Frontal cortex (tissue), 4 donors: Measurements from ENCODE around the gene ARIH1. TPM values are rescaled to one million over a fixed set of nuclear protein-coding genes. Genes with fewer than 3 reads are reported as not detected.

Experiments used
- DNase-seq, 2 donors: peaks; one replicate each; pipeline ENCODE4 v3.0.0; 2012; ENCODE audit warnings: low spot score in 2 of 2
- FAIRE-seq: peaks from 2 replicates; lab custom pipeline; 2012; peaks lifted over from hg19 to GRCh38; lab: Jason Lieb, UNC
- total RNA-seq: library from RNA; depleted of rRNA; stranded (reverse); fragments of >200 nt; gene quantifications from one replicate; pipeline ENCODE4 v1.2.3, GENCODE V29; 2014
- donor health status: control.
- donor health status: control.
- donor health status: control.

ARIH1 gene
- total RNA-seq, 1 donor from 2014 or later = 31.4 TPM

DNA sequence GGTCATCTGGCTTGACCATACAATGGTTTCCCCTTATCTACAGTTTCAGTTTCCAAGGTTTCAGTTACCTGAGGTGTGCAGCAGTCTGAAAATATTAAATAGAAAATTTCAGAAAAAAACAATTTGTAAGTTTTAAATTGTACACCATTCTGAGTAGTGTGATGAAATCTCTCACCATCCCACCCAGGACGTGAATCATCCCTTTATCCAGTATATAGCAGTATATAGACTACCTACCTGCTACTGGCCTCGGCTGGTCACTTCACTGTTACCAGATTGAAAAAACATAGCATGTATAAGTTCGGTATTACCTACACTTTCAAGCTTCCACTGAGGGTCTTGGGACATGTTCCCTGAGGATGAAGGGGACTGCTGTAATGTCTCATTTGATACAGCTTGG is 12.0 kb downstream of the ARIH1 start:
- no peak for DNase-seq
- FAIRE-seq = no peak

DNA sequence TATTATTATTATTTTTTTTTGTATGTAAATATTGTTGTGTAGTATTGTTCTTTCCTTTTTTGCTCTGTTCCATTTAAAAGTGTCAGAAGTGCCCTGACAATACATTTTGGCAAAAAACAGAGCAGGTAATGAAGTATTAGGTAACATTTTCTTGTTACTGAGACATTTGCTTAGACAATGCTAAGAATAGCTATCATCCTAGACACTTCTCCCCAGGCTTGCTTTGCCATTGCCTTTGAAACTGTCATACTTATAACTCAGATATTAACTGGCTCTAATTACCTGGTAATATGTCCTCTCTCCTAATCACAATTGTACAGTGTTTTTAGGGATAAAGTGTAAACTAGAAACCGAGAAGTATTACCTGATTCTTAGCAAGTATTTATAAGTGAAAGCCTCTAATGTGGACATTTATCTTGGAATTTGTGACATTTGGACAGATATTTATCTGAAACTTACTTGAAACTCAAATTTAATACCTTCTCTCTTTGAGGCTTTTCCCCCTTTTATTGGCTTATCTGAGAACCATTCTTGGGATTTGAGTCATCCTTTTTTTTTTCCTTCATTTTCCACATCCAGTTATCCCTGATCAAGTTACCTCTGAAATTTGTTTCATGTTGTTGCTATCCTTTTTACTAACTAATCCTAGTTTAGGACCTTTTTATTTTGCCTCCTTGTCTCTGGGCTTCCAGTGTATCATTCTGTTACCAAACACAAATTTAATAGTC is 13.1 kb downstream of the ARIH1 start:
- DNase-seq (no peak), FAIRE-seq (no peak)

DNA sequence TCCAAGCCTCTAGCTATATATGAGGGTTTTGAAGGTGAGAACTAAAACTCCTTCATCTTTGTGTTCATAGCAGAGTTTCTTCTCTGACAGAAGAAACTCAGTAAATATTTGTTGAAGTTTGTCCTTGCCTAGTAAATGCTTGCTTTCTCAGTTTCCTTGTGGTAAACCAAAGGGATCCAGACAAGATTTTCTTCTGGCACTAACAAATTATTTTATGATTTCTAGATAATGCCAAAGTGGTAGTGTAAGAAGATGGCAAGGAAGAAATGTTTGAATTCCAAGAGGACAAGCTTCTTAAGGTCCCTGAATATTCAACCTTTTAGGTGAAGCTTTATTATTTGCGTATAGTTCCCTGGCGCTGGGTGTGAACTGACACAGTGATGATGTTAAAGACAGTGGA is 14.4 kb downstream of the ARIH1 start:
- FAIRE-seq (no peak), DNase-seq (no peak)

DNA sequence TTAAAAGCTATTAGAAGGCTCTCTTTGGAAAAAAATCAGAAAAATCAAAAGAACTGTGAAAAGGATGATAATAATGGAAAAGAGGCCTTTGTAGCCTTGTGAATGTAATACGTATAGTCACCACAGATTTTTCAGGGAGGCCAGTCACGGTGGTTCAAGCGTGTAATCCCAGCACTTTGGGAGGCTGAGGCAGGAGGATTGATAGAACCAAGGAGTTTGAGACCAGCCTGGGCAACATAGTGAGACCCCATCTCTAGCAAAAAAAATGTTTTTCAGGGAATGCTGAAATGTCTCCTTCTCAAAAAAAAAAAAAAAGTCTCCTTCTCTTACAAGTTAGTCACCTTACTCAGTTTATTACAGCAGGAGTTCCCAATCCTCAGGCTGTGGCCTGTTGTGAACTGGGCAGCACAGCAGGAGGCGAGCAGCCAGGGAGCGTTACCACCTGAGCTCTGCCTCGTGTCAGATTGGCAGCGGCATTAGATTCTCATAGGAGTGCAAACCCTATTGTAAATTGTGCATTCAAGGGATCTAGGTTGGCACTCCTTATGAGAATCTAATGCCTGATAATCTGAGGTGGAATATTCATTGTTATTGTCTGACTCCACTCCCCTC is 15.9 kb downstream of the ARIH1 start:
- FAIRE-seq (no peak), DNase-seq (no peak)

DNA sequence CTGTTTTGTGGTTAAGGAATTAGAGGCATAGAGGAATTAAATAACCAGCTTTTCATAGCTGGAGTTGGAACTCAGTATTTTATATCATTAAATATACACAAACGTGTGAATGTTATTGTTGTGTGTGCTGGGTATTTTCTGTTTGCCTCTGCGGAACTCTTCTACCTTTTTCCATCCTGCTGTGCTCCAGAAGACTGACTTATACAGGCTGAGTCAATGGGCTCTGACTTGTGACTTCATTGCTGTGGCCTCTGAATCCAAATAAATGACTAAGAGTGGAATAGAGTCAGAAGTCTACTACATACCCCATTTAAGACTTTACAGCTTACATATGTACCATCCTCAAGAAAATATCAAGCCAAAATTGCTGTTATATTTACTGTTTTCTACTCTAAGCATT is 17.6 kb downstream of the ARIH1 start:
- no peak for FAIRE-seq
- no peak for DNase-seq

DNA sequence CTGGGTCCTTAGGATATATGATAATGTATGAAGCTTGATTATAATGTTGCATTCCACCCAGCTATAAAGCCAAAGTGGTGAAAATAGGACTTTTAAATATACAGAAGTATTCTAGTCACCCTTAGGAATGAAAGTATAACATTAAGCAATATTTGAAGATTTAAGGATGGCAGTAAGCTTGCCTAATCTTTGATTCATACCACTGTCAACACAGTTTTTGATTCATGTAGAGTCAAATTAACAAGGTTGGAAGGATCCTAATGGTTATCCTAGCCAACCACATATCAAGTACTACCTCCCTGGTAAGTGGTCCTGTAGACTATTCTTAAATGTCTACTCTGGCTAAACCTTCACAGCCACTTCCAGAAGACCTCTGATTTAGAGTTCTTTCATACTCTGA is 18.6 kb downstream of the ARIH1 start:
- no peak for DNase-seq

DNA sequence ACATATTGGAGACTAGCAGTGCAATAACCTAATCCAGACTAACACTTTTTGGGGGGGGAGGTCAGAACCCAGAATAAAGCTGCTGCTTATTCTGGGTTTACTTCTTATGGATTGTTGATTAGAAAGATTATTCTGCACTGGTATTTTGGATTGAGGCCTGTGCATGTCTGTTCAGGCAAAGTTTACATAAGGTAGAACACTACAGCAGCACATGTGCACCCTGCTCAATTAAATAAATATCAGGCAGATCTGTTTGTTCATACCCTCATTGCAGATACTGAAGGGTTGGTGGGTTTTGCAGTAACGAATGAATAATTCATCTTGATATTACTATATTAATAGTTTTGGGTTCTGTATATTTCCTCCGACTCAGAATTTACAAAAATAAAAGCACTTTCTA is 19.1 kb downstream of the ARIH1 start:
- no peak for DNase-seq
- no peak for FAIRE-seq

More for the DNA sequence above, 18.6 kb downstream of the ARIH1 start:
- no peak for FAIRE-seq

DNA sequence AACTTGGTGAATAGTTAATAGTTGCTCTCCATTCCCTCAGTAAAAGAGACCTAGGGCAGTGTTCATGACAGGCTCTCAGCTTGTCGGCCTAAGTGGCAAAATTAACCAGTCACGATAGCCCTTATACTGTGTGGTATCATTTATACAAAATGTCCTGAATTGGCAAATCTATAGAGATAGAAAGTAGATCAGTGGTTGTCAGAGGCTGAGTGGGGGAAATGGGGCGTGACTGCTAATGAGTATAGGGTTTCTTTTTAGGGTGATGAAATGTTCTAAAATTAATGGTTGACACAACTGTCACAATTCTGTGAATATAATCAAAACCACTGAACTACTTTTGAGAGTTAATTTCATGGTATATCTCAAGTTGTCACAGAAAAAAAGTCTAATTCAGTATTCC is 20.9 kb downstream of the ARIH1 start:
- no peak for FAIRE-seq

DNA sequence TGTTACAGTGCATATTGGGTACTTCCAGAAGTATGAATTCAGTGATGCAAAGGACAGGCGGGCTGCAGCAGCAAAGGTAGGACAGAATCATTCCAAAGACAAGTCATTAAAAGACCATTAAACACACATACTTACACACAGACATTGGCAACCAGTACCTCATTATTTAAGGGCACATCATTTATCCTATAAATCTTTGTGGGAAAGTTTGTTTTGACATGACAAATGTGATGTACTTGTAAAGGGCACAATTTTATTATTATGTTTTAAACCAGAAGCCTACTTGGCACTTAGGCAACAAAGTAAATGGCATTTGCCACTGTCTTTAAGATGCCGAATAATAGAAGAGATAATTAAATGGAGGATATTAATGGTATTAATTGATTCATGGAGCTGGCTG is 22.7 kb downstream of the ARIH1 start:
- no peak for DNase-seq
- FAIRE-seq = no peak

More for the DNA sequence above, 20.9 kb downstream of the ARIH1 start:
- DNase-seq = no peak

DNA sequence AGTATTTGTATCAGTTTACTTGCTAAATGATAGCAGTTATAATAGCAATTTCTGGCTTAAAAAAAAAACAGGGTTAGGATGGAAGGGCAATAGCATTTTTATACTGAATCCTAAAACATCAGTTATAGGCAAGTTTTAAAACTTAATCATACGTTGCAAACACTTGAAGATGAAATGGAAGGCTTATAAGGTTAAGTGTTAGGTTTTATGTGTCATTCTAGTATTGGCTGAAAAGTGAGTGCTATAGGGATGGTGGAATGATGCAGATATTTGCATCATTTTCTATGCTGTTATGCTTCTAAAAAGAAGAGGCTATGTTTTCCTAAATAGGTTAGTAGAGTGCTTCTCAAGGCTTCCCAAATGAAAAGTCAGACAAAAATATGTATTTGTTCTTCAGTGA is 23.3 kb downstream of the ARIH1 start:
- FAIRE-seq = no peak
- DNase-seq = no peak

DNA sequence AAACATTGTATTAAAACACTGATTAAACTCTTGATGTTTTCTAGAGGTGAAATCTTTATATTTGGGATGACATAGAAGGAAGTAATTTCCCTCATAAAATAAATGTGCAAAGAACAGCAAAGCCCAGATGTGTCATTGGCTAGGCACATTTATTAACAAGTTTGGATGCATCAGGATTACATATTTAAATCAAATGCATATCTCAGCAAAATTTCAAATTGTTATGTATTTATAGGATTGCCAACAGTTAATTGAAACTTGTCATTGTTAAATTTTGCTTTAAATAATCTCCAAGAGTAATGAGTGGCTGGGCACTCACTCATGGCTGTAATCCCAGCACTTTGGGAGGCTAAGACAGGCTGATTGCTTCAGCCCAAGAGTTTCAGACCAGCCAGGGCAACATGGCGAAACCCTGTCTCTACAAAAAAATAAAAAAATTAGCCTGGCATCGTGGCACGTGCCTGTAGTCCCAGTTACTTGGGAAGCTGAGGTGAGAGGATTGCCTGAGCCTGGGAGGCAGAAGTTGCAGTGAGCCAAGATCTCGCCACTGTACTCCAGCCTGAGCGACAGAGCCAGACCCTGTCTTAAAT is 28.2 kb downstream of the ARIH1 start:
- FAIRE-seq = no peak
- DNase-seq = no peak

DNA sequence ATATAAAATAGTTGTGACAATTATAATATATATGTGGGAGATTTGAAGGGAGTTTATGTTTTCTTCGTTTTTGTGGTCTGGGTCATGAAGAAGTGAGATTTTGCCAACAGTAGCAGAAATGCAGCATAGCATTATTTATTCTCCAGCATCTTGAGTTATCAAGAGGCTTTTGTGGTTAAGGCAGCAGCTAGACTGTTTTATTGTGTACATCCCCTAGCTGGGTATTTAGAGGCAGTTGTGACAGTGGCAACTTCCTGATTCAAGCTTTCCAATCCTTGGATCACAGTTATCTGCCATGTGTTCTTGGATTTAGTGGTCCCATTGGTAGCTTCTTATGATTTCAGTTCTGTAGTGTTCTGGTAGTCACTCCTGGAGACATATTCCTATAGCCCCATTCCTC is 29.0 kb downstream of the ARIH1 start:
- FAIRE-seq (no peak), DNase-seq (no peak)

DNA sequence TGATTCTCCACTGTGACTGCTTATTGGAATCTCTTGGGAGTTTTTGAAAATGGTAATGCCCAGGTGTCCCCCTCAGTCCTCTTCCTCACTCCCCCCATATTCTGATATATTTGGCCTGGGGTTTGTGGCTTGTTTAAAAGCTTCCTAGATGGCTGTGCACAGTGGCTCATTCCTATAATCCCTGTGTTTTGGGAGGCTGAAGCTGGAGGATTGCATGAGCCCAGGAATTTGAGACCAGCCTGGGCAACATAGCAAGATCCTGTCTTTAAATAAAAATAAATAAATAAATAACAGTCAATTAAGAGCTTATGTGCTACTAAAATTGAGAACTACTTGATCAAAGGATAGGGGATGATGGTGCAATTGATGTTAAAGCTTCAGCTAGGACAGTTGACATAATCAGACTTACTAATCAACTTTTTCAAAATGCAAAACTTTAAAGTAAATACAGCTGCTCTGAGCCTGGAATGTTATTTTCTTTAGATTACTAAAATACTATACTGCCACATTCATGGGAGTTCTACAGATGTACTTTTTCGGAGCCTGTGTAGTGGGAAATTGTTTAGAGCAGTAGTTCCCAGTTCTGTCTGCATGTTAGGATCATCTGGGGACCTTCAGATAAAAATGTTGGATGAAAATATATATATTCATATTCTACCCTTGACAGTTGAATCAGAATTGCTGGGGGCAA is 33.4 kb downstream of the ARIH1 start:
- FAIRE-seq (no peak), DNase-seq (no peak)

DNA sequence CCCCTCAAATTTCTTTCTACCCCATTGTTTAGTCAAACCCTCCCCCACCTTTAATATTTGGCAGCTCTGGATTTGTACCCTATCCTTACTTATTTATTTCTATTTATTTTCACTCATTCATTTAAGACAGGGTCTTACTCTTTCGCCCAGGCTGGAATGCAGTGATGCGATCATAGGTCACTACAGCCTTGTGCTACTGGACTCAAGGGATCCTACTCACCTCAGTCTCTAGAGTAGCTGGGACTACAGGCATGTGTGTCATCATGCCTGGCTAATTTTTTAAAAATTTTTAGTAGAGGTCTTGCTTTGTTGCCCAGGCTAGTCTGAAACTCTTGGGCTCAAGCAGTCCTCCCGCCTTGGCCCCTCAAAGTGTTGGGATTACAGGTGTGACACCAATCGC is 35.4 kb downstream of the ARIH1 start:
- DNase-seq (no peak), FAIRE-seq (no peak)

DNA sequence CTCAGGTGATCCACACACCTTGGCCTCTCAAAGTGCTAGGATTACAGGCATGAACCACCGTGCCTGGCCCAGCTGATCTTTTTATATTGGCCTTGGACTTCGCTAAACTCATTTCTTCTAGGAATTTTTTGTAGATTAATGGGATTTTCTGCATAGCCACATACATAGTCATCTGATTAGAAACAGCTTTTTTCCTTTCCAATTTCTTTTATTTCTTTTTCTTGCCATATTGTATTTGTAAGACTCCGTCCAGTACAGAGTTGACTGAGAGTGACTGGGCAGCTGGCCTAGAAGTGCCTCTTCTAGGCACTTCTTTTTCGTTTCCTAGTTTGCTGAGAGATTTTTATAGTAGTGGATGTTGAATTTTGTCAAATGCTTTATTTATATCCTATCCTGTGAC is 37.4 kb downstream of the ARIH1 start:
- FAIRE-seq = no peak
- DNase-seq = no peak

DNA sequence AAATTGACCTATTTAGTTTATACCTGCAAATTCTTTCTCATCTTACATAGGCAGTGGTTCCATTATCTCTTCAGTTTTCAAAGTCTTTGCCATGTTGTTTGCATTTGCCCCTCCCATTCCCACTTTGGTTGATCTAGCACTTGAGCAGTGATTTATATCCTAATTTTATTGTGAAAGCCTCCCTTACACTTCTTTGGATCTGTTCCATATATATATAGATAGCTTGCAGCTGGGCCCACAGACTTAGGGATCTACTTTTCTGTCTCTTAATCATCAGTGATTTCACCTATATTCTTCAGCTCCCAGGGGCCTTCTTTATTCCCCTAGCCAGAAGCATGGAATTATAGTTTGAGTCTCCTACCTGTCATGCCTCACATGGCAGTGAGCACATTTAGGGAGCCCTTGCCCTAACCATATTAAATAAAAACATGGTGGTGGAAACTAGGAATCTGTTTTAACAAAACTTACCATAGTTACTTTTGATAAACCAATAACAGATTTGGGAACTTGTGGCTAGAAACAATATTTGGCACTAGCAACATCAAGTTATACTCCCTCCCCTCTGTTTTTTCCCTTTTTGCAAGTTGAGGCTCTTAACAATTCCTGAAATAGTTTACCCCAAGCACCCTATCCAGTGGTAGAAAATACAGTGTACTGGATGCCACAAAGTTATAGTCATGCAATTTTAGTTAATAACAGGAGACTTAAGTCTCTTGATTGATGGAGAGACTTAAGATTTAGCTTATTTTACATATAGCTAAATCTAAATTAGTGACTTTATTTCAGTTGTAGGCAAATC is 41.7 kb downstream of the ARIH1 start:
- FAIRE-seq = no peak
- no peak for DNase-seq

DNA sequence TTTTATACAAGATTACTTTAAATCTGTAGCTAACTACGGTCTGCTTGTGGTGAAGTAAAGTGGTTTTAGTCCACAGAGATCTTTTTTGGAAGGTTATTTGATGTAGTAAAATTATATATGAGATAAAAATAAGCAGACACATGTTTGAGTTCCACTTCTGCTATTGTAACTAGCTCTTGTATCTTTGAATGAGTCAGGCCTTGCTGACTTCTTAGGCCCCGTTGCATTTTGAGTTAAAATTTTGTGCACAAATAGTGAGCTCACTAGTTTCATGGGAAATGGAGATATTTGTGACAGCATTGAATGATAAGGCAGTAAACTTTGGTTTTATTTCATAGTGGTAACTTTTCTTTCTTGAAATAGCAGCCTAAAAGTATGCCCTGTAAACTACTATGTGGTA is 42.6 kb downstream of the ARIH1 start:
- DNase-seq (no peak), FAIRE-seq (no peak)

DNA sequence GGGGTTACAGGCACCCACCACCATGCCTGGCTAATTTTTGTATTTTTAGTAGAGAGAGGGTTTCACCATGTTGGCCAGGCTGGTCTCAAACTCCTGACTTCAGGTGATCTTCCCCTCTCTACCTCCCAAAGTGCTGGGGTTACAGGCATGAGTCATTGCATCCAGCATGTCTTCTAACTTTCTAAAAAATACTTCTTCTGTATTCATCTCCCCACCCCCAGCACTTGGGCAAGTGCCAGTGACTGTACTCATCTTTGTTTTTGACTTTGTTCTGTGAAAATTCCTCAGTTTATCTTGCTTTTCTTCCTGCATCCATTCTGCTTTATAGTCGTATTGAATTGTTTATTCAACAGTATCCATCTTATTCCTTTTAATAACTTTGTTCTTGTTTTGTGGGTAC is 47.6 kb downstream of the ARIH1 start:
- FAIRE-seq = no peak
- no peak for DNase-seq

DNA sequence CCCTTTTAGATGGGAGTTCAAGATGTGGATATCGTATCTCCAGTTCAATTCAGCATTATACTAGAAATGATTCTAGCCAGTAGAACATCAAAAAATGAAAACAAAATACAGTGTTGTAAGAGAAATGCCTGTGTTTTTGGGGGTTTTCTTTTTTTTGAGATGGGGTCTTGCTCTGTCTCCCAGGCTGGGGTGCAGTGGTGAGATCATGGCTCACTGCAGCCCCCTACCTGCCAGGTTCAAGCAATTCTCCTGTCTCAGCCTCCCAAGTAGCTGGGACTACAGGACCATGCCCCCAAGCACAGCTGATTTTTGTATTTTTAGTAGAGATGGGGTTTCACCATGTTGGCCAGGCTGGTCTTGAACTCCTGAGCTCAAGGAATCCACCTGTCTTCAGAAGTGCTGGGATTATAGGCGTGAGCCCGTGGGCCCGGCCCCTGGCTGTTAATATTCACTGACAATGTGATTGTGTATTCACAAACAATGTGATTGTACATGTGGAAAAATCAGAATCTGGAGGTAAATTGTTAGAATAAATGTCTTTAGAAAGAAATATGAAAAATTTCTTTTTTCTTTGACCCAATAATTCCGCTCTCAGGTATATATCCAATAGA is 59.0 kb downstream of the ARIH1 start:
- DNase-seq (no peak), FAIRE-seq (no peak)

DNA sequence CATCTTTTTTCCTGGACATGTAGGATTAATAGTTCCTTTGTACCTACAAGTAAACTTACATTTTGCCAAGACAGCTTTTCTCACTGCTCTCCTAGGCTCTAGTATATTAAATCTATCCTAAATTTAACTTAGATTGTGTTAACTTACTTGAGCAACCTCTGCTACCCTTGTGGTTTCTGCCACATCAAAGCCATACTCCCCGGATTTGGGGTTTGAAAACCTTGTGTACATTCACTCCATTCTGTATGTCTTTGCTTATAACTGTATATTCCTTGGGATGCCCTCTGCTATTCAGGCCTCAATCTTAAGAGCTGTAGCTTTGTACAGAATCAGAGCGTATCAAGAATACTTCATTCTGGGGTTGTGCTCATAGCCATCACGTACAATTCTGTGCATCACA is 60.4 kb downstream of the ARIH1 start:
- no peak for DNase-seq
- FAIRE-seq = no peak
